ENCODE results near the gene PLPP7. TPM values are rescaled to one million over a fixed set of nuclear protein-coding genes. Genes with fewer than 3 reads are reported as not detected.

The PLPP7 gene
- total and polyA plus RNA-seq, 3 donors from 2014 or later = 8.6 to 29.9 (median 23.9) TPM

- H3K4me3 ChIP-seq = no peak overlapping the region
- H3K27me3 ChIP-seq = no peaks in the 10 kb centered on the region
- 75 to 86% methylated on average over 14 of the region's 14 CpGs for WGBS, 2 donors
- H3K27ac ChIP-seq = peak overlapping the region in 1 of 2 donors; percentile 41
- peaks cover 17% of the 10 kb centered on the region for H3K4me1 ChIP-seq
- no peaks in the 10 kb centered on the region for H3K9me3 ChIP-seq
- DNase-seq = no peak
- no peak for TF ChIP-seq POLR2A (IDR thresholded peaks at IDR 0.05)
- TF ChIP-seq CTCF (IDR thresholded peaks at IDR 0.05) = no peak
- no peaks in the 10 kb centered on the region for H3K36me3 ChIP-seq (ENCODE audit: low read depth, missing control alignments)
- intact Hi-C loops (cut with DNase I; ENCODE audit: low total_unique reads) = no loop called here
Measured at GRCh38 chr9:131253891-131254491, 35.5 kb upstream of the PLPP7 start.

- 88 to 93% methylated on average over 14 of the region's 14 CpGs for WGBS, 2 donors
- Histone ChIP-seq H3K27me3 (no peaks in the 10 kb centered on the region), H3K4me1 (peaks cover 17% of the 10 kb centered on the region), H3K27ac (no peak overlapping the region), H3K4me3 (no peak overlapping the region), H3K36me3 (ENCODE audit: low read depth, missing control alignments) (no peaks in the 10 kb centered on the region), H3K9me3 (no peaks in the 10 kb centered on the region)
- no peak for DNase-seq
- intact Hi-C loops (cut with DNase I; ENCODE audit: low total_unique reads) = no loop called here
- no peak for TF ChIP-seq POLR2A (IDR thresholded peaks at IDR 0.05)
- no peak for TF ChIP-seq CTCF (IDR thresholded peaks at IDR 0.05)
Measured at GRCh38 chr9:131254626-131255025, 34.9 kb upstream of the PLPP7 start.

GRCh38 chr9:131255676-131256197, 33.8 kb upstream of the PLPP7 start:
- H3K4me1 ChIP-seq = peaks cover 17% of the 10 kb centered on the region
- H3K4me3 ChIP-seq = no peak overlapping the region
- intact Hi-C loops (cut with DNase I; ENCODE audit: low total_unique reads) = no loop called here
- H3K27ac ChIP-seq = peak overlapping the region; percentile 24 to 48
- no peaks in the 10 kb centered on the region for H3K36me3 ChIP-seq (ENCODE audit: low read depth, missing control alignments)
- no peak for DNase-seq
- no peaks in the 10 kb centered on the region for H3K27me3 ChIP-seq
- H3K9me3 ChIP-seq = no peaks in the 10 kb centered on the region
- 68 to 76% methylated on average over 6 to 8 of the region's 8 CpGs for WGBS, 2 donors
- no peak for TF ChIP-seq POLR2A (IDR thresholded peaks at IDR 0.05)
- TF ChIP-seq CTCF (IDR thresholded peaks at IDR 0.05) = no peak

- Histone ChIP-seq H3K9me3 (no peaks in the 10 kb centered on the region), H3K4me1 (peaks cover 17% of the 10 kb centered on the region), H3K27ac (no peak overlapping the region), H3K27me3 (no peaks in the 10 kb centered on the region), H3K4me3 (no peak overlapping the region), H3K36me3 (ENCODE audit: low read depth, missing control alignments) (no peaks in the 10 kb centered on the region)
- DNase-seq = no peak
- 87 to 90% methylated on average over 14 to 15 of the region's 15 CpGs for WGBS, 2 donors
- TF ChIP-seq CTCF (IDR thresholded peaks at IDR 0.05) (no peak), POLR2A (IDR thresholded peaks at IDR 0.05) (no peak)
- intact Hi-C loops (cut with DNase I; ENCODE audit: low total_unique reads) = no loop called here
Measured at GRCh38 chr9:131257266-131258025, 32.1 kb upstream of the PLPP7 start.
